Activated T-cell treated with anti-CD3 and anti-CD28 coated beads for 4 hours (primary cell): Measurements from ENCODE around the gene MRPS18A.
"Not testable (repeated sequence)": the region's sequence is repeated elsewhere in the genome, so short reads cannot be mapped to it uniquely, and the experiment has no call there.

Source experiments
- DNase-seq: peaks from one replicate; pipeline ENCODE4 v3.0.0-alpha.2; 2020

Gene MRPS18A

GRCh38 chr6:43716099-43716498 lies 28.5 kb upstream of the MRPS18A start:
- no peak for DNase-seq

- no peak for DNase-seq
Observed at GRCh38 chr6:43715056-43715788, 27.6 kb upstream of the MRPS18A start.

- DNase-seq: no peak
Observed at GRCh38 chr6:43714311-43715055, 26.9 kb upstream of the MRPS18A start.

GRCh38 chr6:43713643-43714310 lies 26.2 kb upstream of the MRPS18A start:
- DNase-seq: no peak

GRCh38 chr6:43712579-43712978 lies 25.0 kb upstream of the MRPS18A start:
- no peak for DNase-seq

- no peak for DNase-seq
Observed at GRCh38 chr6:43710576-43710975, 23.0 kb upstream of the MRPS18A start.

GRCh38 chr6:43709654-43710303 lies 22.2 kb upstream of the MRPS18A start:
- DNase-seq: no peak

GRCh38 chr6:43708860-43709653 lies 21.5 kb upstream of the MRPS18A start:
- no peak for DNase-seq

GRCh38 chr6:43707767-43708166 lies 20.2 kb upstream of the MRPS18A start:
- DNase-seq: no peak

- no peak for DNase-seq
Observed at GRCh38 chr6:43707269-43707668, 19.7 kb upstream of the MRPS18A start.

- no peak for DNase-seq
Observed at GRCh38 chr6:43706788-43707187, 19.2 kb upstream of the MRPS18A start.

- no peak for DNase-seq
Observed at GRCh38 chr6:43705996-43706395, 18.4 kb upstream of the MRPS18A start.

- DNase-seq: no peak
Observed at GRCh38 chr6:43703512-43704429, 16.2 kb upstream of the MRPS18A start.

- no peak for DNase-seq
Observed at GRCh38 chr6:43702534-43703440, 15.2 kb upstream of the MRPS18A start.

GRCh38 chr6:43702171-43702533 lies 14.6 kb upstream of the MRPS18A start:
- no peak for DNase-seq

- DNase-seq: not testable (repeated sequence)
Observed at GRCh38 chr6:43700939-43701560, 13.5 kb upstream of the MRPS18A start.

GRCh38 chr6:43699564-43700186 lies 12.1 kb upstream of the MRPS18A start:
- no peak for DNase-seq

GRCh38 chr6:43698584-43699349 lies 11.2 kb upstream of the MRPS18A start:
- DNase-seq: no peak

GRCh38 chr6:43697421-43697820 lies 9.8 kb upstream of the MRPS18A start:
- DNase-seq: no peak
